ENCODE measurements around the gene PGK1.

DNA sequence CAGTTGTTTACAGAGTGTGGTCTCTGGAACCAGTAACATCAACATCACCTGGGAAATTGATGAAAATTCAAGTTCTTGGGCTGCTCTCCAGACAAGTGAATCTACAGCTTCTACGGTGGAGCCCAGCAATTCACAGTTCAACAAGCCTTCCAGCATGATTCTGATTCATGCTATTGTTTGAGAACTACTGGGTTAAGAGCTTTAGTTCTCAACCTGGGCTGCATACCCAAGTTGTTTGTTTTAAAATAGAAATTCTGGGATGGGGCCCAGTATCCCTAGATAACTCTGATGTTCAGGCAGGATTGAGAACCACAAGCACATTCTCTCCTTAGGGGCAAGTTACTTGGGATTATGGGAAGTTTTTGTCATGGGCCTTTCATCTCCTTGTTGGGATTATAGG lies 37.9 kb upstream of the PGK1 start:
- TF ChIP-seq, protein P1, sequence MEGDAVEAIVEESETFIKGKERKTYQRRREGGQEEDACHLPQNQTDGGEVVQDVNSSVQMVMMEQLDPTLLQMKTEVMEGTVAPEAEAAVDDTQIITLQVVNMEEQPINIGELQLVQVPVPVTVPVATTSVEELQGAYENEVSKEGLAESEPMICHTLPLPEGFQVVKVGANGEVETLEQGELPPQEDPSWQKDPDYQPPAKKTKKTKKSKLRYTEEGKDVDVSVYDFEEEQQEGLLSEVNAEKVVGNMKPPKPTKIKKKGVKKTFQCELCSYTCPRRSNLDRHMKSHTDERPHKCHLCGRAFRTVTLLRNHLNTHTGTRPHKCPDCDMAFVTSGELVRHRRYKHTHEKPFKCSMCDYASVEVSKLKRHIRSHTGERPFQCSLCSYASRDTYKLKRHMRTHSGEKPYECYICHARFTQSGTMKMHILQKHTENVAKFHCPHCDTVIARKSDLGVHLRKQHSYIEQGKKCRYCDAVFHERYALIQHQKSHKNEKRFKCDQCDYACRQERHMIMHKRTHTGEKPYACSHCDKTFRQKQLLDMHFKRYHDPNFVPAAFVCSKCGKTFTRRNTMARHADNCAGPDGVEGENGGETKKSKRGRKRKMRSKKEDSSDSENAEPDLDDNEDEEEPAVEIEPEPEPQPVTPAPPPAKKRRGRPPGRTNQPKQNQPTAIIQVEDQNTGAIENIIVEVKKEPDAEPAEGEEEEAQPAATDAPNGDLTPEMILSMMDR (IDR thresholded peaks at IDR 0.05; ENCODE audit: low read depth, low read length), result no peak
- TF ChIP-seq EZH2phosphoT487 (IDR thresholded peaks at IDR 0.05; ENCODE audit: low read depth), result no peak

Data from OCI-LY3 (cell line).